GM18511 (cell line): ENCODE measurements around the gene ZNF786.
"Not testable (repeated sequence)": the region's sequence is repeated elsewhere in the genome, so short reads cannot be mapped to it uniquely, and the experiment has no call there.

ENCODE experiments used
- ATAC-seq: cut with Tn5 transposase; IDR thresholded peaks from one replicate; pipeline ENCODE4 v1.9.1; 2021; ENCODE audit warnings: mild to moderate bottlenecking, moderate library complexity; ENCODE audit not compliant: unreplicated experiment

The ZNF786 gene

DNA sequence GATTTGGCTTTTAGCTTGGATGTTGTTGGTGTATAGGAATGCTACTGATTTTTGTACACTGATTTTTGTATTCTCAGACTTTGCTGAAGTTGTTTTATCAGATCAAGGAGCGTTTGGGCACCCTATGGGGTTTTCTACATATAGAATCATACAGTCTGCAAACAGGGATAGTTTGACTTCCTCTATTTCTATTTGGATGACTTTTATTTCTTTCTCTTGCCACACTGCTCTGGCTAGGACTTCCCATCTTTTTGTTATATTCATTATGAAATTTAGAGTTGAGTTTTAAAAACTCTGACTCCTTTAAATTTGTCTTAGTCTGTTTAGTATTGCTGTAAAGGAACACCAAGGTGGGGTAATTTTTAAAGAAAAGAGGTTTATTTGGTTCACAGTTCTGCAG, 4.7 kb downstream of the ZNF786 start:
- ATAC-seq: no peak

DNA sequence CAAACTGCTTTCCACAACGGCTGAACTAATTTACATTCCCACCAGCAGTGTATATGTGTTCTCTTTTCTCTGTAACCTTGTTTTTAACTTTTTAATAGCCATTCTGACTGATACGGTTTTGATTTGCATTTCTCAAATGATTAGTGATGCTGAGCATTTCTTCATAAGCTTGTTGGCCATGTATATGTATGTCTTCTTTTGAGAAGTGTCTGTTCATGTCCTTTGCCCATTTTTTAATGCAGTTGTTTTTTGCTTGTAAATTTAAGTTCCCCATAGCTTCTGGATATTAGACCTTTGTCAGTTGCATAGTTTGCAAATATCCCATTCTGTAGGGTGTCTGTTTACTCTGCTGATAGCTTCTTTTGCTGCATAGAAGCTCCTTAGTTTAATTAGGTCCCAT, 6.1 kb downstream of the ZNF786 start:
- ATAC-seq: no peak

DNA sequence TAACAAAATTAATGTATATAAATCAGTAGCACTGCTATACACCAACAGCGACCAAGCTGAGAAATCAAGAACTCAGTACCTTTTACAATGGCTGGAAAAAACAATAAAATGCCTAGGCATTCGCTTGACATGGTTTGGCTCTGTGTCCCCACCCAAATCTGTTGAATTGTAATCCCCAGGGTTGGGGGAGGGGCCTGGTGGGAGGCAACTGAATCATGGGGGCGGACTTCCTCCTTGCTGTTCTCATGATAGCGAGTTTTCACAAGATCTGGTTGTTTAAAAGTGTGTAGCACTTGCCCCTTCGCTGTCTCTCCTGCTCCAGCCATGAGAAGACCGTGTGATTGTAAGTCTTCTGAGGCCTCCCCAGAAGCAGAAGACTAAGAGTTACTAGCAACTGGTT, 8.6 kb downstream of the ZNF786 start:
- no peak for ATAC-seq

DNA sequence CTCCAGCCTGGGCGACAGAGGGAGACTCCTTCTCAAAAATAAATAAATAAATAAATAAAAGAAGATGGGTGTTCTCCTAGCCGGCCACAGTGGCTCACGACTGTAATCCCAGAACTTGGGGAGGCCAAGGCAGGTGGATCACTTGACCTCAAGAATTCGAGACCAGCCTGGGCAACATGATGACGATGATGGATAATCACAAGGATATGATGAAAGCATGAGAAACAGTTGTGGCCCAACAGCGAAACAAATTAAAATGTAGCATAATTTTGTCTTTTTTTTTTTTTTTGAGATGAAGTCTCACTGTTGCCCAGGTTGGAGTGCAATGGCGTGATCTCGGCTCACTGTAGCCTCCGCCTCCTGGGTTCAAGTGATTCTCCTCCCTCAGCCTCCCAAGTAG, 12.9 kb downstream of the ZNF786 start:
- no peak for ATAC-seq

DNA sequence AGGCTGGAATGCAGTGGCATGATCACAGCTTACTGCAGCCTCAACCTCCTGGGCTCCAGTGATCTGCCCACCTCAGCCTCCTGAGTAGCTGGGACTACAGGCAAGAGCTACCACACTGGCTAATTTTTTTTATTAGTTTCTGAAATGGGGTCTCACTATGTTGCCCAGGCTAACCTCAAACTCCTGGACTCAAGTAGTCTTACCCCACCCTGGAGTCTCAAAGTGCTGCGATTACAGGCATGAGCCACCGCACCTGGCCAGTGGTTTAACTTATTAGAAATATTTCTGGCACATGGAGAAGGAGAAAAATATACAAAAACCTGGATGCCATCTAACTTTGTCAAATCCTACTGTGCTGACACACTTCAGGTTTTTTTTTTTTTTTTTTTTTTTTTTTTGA, 15.2 kb downstream of the ZNF786 start:
- ATAC-seq: no peak

DNA sequence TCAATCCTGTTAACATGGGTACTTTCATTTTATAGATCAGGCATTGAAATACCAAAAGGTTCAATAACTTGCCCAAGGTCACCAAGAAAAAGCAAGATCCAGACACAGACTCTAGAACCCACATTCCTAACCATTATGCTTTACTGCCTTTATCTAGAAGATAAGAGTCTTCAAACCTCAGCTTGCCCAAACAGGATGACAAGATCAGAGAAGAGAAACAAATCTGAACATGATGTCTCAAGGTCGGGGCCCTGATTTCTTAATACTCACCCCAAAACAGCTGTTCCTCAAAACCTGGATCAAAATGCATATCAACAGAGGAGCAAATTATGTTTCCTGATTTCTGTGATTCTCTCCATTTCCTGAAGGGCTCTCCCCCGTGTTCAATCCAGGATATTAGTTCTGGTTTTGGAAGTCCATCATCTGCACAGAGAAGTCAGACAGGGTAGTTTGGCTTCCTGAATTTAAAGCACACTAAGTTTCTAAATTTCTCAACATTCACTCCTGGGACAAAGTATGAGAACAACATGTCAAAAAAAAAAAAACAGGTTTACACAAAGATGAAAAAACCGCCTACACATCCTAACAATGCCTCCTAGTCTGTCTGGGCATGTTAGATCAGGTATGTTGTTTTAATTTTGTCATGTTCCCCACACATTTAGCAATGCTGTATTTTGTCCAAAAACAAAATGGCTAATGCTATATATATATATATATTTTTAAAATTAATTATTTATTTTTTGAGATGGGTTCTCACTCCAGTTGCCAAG, 16.2 kb downstream of the ZNF786 start:
- ATAC-seq: no peak

DNA sequence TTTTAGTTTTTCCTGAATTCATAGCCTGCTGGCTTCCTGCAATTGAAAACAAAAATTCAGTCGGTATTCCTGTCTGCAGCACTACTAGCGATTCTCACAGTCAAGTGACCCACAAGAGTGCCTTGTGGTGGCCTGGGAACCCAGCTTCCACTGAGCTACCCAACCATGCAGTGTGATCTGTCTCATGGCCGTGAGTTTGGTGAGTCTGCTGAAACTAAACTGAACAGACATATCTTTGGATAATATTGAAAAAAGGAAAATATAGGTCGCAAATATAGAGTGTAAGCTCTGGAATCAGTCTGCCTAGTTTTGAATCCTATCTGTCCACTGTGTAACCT, 18.1 kb downstream of the ZNF786 start:
- no peak for ATAC-seq

DNA sequence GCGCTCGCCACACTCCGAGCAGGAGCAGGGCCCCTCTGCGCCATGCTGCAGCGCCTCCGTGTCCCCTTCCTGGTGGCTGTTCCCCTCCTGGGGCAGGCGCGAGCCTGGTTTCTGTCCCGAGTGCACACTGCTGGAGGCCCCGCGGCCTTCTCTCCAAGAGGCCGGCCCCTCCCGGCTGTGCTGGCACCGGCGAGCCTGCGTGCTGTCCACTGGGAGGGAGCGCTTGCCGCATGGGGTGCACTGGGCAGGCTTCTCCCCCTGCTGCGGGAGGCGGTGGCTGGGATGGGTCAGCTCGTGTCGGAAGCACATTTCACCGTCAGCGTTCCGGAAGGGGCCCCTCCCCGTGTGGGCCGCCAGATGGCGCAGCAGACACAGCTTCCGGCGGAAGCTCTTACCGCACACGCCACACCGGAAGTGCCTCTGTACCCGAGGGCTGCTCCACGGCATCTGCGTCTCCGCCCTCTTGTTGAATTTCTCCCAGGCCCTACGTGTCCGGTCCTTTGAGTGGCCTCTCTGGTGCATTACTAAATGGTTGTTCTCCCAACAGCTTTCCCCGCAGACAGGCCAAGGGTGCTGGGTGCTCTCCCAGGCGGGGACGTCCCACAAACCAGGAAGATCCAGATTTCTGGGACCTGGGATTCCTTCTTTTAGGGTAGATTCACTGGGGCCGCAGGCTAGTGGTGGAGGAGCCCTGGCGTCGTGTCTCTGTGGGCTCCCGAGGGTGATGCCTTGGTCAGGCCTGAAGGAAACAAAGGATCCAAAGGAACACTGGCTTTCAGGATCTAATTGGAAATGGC, 18.7 kb downstream of the ZNF786 start:
- no peak for ATAC-seq

DNA sequence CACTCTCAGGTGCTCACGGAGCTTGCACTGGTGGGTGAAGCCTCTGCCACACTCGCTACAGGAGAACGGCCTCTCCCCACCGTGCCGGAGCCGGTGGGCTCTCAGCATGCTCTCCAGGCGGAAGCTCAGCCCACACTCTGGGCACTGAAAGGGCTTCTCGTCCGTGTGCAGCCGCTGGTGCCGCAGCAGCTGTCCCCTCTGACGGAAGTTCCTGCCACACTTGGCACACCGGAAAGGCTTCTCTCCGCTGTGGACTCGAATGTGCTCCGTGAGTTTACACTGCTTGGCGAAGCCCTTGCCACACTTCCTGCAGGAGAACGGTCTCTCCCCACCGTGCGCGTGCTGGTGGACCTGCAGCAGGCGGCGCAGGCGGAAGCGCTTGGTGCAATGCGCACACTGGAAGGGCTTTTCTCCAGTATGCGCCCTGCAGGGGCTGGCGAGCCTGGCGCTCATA, 19.3 kb downstream of the ZNF786 start:
- no peak for ATAC-seq

DNA sequence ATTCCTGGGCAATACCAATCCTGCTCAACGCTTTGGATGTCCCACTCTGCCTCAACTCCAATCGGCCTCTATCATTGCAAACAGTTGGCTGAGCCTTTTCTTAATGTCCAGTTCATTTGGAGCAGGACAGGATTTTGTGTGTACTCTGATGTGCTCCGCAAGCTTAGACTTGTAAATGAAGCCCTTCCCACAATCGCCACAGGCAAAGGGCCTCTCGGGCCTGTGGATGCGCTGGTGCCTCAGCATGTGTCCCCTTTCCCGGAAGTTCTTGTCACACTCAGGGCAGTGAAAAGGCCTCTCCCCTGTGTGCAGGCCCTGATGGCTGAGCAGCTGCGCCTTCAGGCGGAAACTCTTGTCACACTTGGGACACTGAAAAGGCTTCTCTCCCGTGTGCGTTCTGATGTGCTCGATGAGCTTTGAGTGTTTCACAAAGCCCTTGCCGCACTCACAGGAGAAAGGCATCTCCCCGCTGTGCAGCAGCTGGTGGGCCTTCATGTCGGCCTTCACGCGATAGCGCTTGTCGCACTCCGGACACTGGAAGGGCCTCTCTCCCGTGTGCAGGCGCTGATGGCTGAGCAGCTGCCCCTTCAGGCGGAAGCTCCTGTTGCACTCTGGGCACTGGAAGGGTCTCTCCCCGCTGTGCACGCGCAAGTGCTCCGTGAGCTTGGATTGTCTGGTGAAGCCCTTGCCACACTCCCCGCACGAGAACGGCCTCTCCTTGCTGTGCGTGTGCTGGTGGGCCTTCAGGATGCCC, 20.0 kb downstream of the ZNF786 start:
- ATAC-seq: no peak

DNA sequence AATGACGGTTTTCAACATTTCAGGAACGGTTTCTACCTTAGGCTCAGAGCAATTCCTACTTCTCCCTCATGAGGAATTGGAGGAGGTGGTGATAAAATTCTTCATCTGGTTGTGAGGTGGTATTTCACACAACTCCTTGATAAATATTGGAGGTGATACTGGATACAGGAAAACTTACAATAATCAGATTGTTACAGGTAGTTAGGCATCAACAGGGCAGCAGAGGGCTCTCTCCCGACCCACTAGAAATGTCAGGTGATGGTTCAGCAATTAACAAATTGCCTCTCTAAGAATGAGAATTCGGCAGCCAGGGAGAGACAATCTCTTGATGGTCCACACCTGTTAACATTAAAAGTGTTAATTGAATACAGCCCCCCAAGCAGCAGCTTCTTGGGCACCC, 22.6 kb downstream of the ZNF786 start:
- no peak for ATAC-seq

DNA sequence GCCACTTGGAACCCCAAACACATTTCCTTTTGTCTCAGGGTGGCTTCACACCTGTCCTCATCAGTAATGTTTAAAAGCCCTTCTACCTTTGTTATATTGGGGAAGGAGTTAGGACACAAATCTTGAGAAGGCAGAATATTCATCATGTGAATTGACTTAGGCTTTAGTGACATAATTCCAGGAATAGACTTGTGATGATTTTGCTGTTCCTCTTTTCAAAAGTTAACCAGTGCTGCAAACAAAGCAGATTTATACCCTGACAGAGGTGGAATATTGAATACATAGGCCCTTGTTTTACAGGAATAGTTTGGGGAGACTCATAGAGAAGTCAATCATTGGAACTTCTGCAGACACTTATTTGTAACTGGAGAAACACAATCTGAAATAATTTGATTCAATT, 27.0 kb downstream of the ZNF786 start:
- ATAC-seq: no peak

DNA sequence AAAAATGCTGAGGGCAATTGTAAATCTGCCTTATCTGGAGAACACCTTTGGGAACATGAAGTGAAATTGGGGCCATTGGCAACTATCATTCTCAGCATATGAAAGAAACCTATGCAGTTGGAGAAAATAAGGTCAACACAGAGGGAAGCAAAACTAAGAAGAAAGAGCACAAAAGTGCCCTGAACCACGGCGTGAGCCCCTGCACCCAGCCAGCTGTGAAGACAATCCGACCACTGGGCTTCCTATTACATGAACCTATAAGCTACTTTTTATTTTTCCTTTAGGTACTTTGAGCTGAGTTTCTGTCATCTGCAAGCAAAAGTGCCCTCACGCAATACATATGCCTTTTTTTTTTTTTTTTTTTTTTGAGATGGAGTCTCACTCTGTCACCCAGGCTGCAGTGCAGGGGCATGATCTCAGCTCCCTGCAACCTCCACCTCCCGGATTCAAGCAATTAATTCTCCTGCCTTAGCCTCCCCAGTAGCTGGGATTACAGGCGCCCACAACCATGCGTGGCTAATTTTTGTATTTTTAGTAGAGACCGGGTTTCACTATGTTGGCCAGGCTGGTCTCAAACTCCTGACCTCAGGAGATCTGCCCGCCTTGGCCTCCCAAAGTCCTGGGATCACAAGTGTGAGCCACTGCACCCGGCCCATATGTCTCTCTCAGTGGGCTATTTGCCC, 28.2 kb downstream of the ZNF786 start:
- ATAC-seq: not testable (repeated sequence)

DNA sequence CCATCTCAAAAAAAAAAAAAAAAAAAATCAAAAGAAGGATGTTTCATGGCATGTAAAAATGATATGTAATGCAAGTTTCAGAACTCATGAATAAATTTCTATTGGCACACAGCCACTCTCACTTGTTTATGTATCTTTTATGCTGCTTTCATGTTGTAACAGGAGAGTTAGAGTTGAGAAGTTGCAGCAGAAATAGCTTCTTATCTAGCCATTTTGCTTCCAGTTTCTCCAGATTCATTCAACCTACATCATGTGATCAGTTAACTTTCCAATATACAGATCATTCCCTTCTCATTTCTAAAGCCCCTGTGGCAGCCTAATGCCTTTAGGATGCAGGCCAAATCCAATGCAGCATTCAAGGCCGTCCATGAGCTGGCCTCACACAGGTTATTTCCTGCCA, 30.4 kb downstream of the ZNF786 start:
- no peak for ATAC-seq

DNA sequence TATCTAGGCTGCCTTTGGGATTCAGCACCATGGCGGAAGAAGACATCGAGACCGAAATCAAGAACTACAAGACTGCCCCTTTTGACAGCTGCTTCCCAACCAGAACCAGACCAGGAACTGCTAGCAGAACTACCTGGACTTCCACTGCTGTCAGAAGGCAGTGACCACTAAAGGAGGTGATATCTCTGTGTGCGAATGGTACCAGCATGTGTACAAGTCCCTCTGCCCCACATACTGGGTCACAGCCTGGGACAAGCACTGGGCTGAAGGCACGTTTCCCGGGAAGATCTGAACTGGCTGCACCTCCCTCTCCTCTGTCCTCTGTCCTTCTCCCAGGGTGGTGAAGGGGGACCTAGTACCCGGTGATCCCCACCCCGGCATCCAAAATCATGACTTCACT, 36.6 kb downstream of the ZNF786 start:
- no peak for ATAC-seq

DNA sequence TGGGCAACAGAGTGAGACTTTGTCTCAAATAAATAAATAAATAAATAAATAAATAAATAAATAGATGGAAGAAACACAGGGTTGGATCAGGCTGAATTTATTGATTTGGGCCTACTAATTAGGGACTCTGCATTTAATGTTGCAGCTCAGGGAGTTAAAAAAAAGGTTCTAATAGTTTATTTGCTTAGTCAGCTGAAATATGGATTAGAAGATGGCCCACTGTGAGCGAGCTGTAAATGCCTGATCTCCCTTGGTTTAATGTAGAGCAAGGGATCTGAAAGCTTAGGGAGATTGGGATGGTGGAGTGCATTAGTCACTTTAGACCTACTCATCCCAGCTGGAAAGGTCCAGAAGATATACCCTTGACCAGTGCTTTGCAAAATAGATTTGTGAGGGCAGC, 37.1 kb downstream of the ZNF786 start:
- ATAC-seq: no peak

DNA sequence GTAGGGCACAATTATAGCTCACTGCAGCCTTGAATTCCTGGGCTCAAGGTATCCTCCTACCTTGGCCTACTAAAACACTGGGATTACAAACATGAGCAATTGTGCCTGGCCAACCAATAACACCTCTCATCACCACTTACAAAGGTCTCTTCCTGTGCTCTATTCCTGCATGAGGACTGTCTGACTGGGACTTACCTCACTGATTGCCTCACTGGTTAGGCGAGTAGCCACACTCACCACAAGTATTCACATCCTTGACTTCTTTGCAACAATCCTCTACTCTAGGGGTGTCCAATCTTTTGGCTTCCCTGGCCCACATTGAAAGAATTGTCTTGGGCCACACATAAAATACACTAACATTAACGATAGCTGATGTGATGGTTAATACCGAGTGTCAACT, 39.6 kb downstream of the ZNF786 start:
- no peak for ATAC-seq

DNA sequence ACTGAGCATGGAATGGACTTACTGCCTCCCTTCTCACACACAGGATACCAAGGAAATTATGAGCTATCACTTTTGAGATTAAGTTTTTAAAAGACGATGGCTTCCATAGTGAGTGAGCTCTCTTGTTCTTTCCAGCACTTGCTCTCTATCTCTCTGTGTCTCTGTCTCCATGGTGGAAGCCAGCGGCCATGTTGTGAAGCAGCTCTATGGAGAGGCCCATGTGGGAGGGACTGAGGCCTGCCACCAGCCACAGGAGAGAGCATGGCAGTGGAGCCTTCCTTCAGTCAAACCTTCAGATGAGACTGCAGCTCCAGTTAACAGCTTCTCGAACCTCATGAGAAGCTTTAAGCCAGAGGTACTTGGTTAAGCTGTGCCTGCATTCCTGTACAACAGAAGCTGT, 41.7 kb downstream of the ZNF786 start:
- no peak for ATAC-seq

DNA sequence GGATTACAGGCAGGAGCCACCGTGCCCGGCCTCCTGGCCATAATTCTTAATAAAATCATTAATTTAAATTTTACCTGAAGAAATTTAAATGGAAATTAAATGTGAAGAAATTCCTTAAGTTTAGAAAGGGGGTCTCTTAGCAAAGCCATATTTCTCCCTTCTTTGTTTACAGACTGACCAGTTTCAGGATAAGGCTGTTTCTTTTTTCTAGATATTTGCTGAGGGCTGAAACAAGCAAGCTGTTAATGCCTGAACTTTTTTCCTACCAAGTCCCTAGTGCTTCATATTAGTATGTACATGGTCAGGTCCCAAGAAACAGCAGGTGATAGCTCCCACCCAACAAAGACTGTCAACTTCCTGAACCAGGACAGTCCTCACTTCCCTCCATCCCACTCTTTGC, 44.1 kb downstream of the ZNF786 start:
- no peak for ATAC-seq

DNA sequence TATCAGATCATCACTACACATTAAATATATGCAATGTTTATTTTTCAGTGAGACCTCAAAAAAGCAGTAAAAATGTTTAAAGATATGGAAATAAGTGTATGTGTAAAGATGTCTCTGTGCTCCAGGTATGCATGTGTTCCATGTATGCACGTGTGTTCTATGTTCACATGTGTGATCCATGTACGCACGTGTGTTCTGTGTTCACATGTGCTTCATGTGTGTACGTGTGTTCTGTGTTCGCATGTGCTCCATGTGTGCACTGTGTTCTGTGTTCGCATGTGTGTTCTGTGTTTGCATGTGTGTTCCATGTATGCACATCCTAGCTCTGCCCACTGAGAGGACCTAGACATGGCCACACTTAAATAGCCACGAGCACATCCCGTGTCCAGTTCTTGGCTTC, 46.6 kb downstream of the ZNF786 start:
- ATAC-seq: no peak

DNA sequence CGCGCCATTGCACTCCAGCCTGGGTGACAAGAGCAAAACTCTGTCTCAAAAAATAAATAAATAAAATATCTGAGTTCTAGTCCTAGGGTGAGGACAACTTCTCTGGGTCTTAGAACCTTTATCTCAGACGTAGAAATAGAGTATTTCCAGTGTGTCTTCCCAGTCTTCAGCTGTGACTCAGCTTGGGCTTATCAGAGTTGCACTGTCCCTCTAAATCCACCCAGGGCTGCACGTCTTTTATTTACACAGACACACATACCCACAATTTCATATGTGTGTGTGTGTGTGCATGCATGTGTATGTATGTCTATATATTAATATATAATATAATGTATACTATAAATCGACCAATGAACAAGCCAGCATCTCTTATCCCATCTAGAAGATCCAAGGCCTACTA, 49.2 kb downstream of the ZNF786 start:
- ATAC-seq: no peak
